Keratinocyte (primary cell): ENCODE measurements around the gene CDK17. TPM values are rescaled to one million over a fixed set of nuclear protein-coding genes. Genes with fewer than 3 reads are reported as not detected.

Experiments used
- DNase-seq: peaks from one replicate; pipeline ENCODE4 v3.0.0-alpha.2; 2011; ENCODE audit warnings: low read depth, missing footprints, low spot score
- FAIRE-seq: peaks from 2 replicates; lab custom pipeline; 2011; peaks lifted over from hg19 to GRCh38; lab: Jason Lieb, UNC
- H2AFZ ChIP-seq: 2 replicates; pipeline ENCODE4 v1.6.0; 2012; ENCODE audit warnings: low read length, control low read depth, inconsistent platforms; ENCODE audit not compliant: control insufficient read depth
- H3K27ac ChIP-seq: 2 replicates; pipeline ENCODE4 v1.5.1; 2011; ENCODE audit warnings: low read length; ENCODE audit not compliant: control insufficient read depth, insufficient read depth
- H3K27me3 ChIP-seq: 3 replicates; pipeline ENCODE4 v1.6.0; 2011; ENCODE audit warnings: low read length; ENCODE audit not compliant: control insufficient read depth, insufficient read depth; ENCODE audit errors: extremely low read depth
- H3K36me3 ChIP-seq, 2 experiments: 2 replicates in 1 of 2; 3 replicates in 1 of 2; pipeline ENCODE4 v1.5.1; 2011; ENCODE audit warnings: low read length in 2 of 2, mild to moderate bottlenecking in 1 of 2; ENCODE audit not compliant: control insufficient read depth in 2 of 2, insufficient read depth in 2 of 2; ENCODE audit errors: extremely low read depth in 1 of 2
- H3K4me1 ChIP-seq: 3 replicates; pipeline ENCODE4 v1.5.1; 2011; ENCODE audit warnings: low read length; ENCODE audit not compliant: control insufficient read depth, insufficient read depth; ENCODE audit errors: extremely low read depth
- H3K4me2 ChIP-seq: 3 replicates; pipeline ENCODE4 v1.6.0; 2011; ENCODE audit warnings: low read depth, low read length; ENCODE audit not compliant: control insufficient read depth, insufficient read depth; ENCODE audit errors: extremely low read depth
- H3K4me3 ChIP-seq, 3 experiments: fragments of 200-600 bp in 1 of 3; sonication (generic) in 1 of 3; 2 replicates in 2 of 3; 3 replicates in 1 of 3; pipeline ENCODE4 v1.5.1; 2011 to 2016; ENCODE audit warnings: low read length in 3 of 3, mild to moderate bottlenecking in 3 of 3, control low read depth in 2 of 3, inconsistent platforms in 1 of 3, low read depth in 1 of 3, mixed read lengths in 1 of 3, mixed run types in 1 of 3, moderate library complexity in 1 of 3; ENCODE audit not compliant: control insufficient read depth in 2 of 3, insufficient read depth in 2 of 3; ENCODE audit errors: extremely low read depth in 1 of 3
- H3K79me2 ChIP-seq: 2 replicates; pipeline ENCODE4 v1.6.0; 2012; ENCODE audit warnings: low read length; ENCODE audit not compliant: control insufficient read depth, insufficient read depth
- H3K9ac ChIP-seq: 3 replicates; pipeline ENCODE4 v1.6.0; 2011; ENCODE audit warnings: low read length; ENCODE audit not compliant: control insufficient read depth, insufficient read depth; ENCODE audit errors: extremely low read depth
- H3K9me1 ChIP-seq: 3 replicates; pipeline ENCODE4 v1.6.0; 2011; ENCODE audit warnings: low read length; ENCODE audit not compliant: control insufficient read depth, insufficient read depth; ENCODE audit errors: extremely low read depth
- H3K9me3 ChIP-seq: 2 replicates; pipeline ENCODE4 v1.5.1; 2012; ENCODE audit warnings: low read depth, low read length; ENCODE audit not compliant: control insufficient read depth
- H4K20me1 ChIP-seq: 3 replicates; pipeline ENCODE4 v1.6.0; 2011; ENCODE audit warnings: low read length; ENCODE audit not compliant: control insufficient read depth, insufficient read depth; ENCODE audit errors: extremely low read depth
- CTCF ChIP-seq, 3 experiments: IDR thresholded peaks in 1 of 3; conservative IDR thresholded peaks in 1 of 3; optimal IDR thresholded peaks in 1 of 3; 2 replicates in 2 of 3; 3 replicates in 1 of 3; pipeline versions ENCODE3 to v1.5.1; 2011; ENCODE audit warnings: low read length in 3 of 3, mild to moderate bottlenecking in 3 of 3, moderate library complexity in 2 of 3, control low read depth in 1 of 3, inconsistent platforms in 1 of 3; ENCODE audit not compliant: insufficient read depth in 2 of 3; ENCODE audit errors: extremely low read depth in 1 of 3
- EZH2 ChIP-seq: IDR thresholded peaks from one replicate; pipeline ENCODE4 v1.6.1; 2012; ENCODE audit warnings: inconsistent platforms, mild to moderate bottlenecking, low read length, moderate library complexity
- dilution Hi-C: fragments of 300-500 bp; cut with MboI; formaldehyde crosslinking; loops from one replicate; pipeline ENCODE4 v1.7.0; 2020; ENCODE audit warnings: low sequenced_read_pairs; ENCODE audit not compliant: extremely low pct_ligation_motif_present
- polyA plus RNA-seq, 5 experiments: library from polyadenylated mRNA; depleted of rRNA in 3 of 5; stranded (reverse) in 3 of 5; stranded (forward) in 1 of 5; unstranded in 1 of 5; fragments of >200 nt; gene quantifications; 1 replicate in 1 of 5; 2 replicates in 3 of 5; 3 replicates in 1 of 5; pipeline versions ENCODE4 v1.2.1 to v1.2.3, GENCODE V29; 2011 to 2012; ENCODE audit warnings: missing spikeins in 2 of 5, low read depth in 1 of 5, low replicate concordance in 1 of 5

The CDK17 gene
- polyA plus RNA-seq, 1 donor (not counting 4 experiments of a cell fraction or from before 2014, with no cell fraction given) = 33.0 TPM

GRCh38 chr12:96303653-96304052 is 96.6 kb downstream of the CDK17 start:
- H4K20me1 ChIP-seq = no peaks in the 10 kb centered on the region
- dilution Hi-C loops = no loop called here
- no peak overlapping the region for H2AFZ ChIP-seq
- no peak for TF ChIP-seq EZH2
- no peak for TF ChIP-seq CTCF (optimal IDR thresholded peaks at IDR 0.05 in 1 of 3, IDR thresholded peaks at IDR 0.05 in 1 of 3, conservative IDR thresholded peaks at IDR 0.05 in 1 of 3; ENCODE audit: extremely low read depth in 1 of 3, insufficient read depth in 2 of 3, low read length in 3 of 3)
- FAIRE-seq (no peak), DNase-seq (no peak)
- peaks cover 2 to 14% of the 10 kb centered on the region in 2 experiments for H3K36me3 ChIP-seq
- H3K9me1 ChIP-seq = no peaks in the 10 kb centered on the region
- H3K9me3 ChIP-seq = no peaks in the 10 kb centered on the region
- no peak overlapping the region for H3K4me3 ChIP-seq
- no peaks in the 10 kb centered on the region for H3K27me3 ChIP-seq
- peaks cover 30% of the 10 kb centered on the region for H3K79me2 ChIP-seq
- no peak overlapping the region for H3K9ac ChIP-seq
- no peak overlapping the region for H3K27ac ChIP-seq
- no peaks in the 10 kb centered on the region for H3K4me1 ChIP-seq
- H3K4me2 ChIP-seq = no peak overlapping the region

GRCh38 chr12:96302687-96303310 is 97.4 kb downstream of the CDK17 start:
- no peaks in the 10 kb centered on the region for H3K9me3 ChIP-seq
- H3K27ac ChIP-seq = no peak overlapping the region
- no peak for FAIRE-seq
- H3K9ac ChIP-seq = no peak overlapping the region
- no peaks in the 10 kb centered on the region for H3K4me1 ChIP-seq
- H3K4me3 ChIP-seq = no peak overlapping the region
- dilution Hi-C loops = no loop called here
- TF ChIP-seq EZH2 (no peak), CTCF (optimal IDR thresholded peaks at IDR 0.05 in 1 of 3, IDR thresholded peaks at IDR 0.05 in 1 of 3, conservative IDR thresholded peaks at IDR 0.05 in 1 of 3; ENCODE audit: extremely low read depth in 1 of 3, insufficient read depth in 2 of 3, low read length in 3 of 3) (no peak)
- no peak for DNase-seq
- H3K9me1 ChIP-seq = no peaks in the 10 kb centered on the region
- H3K4me2 ChIP-seq = no peak overlapping the region
- H4K20me1 ChIP-seq = no peaks in the 10 kb centered on the region
- no peaks in the 10 kb centered on the region for H3K27me3 ChIP-seq
- no peak overlapping the region for H2AFZ ChIP-seq
- H3K36me3 ChIP-seq = peaks cover 2 to 14% of the 10 kb centered on the region in 2 experiments
- H3K79me2 ChIP-seq = peaks cover 28% of the 10 kb centered on the region
